ENCODE measurements around the gene SLC28A3. TPM values are rescaled to one million over a fixed set of nuclear protein-coding genes. Genes with fewer than 3 reads are reported as not detected.
"Not testable (repeated sequence)": the region's sequence is repeated elsewhere in the genome, so short reads cannot be mapped to it uniquely, and the experiment has no call there.

Gene SLC28A3, protein sequence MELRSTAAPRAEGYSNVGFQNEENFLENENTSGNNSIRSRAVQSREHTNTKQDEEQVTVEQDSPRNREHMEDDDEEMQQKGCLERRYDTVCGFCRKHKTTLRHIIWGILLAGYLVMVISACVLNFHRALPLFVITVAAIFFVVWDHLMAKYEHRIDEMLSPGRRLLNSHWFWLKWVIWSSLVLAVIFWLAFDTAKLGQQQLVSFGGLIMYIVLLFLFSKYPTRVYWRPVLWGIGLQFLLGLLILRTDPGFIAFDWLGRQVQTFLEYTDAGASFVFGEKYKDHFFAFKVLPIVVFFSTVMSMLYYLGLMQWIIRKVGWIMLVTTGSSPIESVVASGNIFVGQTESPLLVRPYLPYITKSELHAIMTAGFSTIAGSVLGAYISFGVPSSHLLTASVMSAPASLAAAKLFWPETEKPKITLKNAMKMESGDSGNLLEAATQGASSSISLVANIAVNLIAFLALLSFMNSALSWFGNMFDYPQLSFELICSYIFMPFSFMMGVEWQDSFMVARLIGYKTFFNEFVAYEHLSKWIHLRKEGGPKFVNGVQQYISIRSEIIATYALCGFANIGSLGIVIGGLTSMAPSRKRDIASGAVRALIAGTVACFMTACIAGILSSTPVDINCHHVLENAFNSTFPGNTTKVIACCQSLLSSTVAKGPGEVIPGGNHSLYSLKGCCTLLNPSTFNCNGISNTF
- total RNA-seq = 0.59 and 0.72 TPM in 2 replicates

DNA sequence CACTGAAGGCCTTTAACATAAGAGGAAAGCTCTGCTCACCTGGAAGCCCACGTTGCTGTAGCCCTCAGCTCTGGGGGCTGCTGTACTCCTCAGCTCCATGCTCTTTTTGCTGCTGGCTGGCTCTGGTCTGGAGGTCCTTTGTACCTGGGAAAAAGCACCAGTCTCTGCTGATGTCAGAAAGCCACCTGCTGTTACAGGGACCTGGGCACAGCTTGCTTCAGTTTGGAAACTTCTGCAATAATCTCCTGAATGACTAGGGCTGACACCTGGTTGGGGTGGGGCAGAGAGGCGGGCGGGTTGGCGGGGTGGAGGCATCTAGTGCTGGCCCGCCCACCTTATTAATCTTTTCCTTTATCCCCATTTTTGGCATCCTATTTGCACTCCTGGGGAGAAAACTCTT, at the start of gene SLC28A3:
SLC28A3 (minus strand) TSS at position 224 of the 400 bp plus-strand sequence; CDS start at position 99, 125 bp downstream.
- H4K20me1 ChIP-seq (ENCODE audit: insufficient read depth, low read length) = no peaks in the 10 kb centered on the region
- no peak within 1 kb of the TSS for H2AFZ ChIP-seq (ENCODE audit: low read length)
- H3K36me3 ChIP-seq (ENCODE audit: insufficient read depth, low read length) = no peaks in the 10 kb centered on the region
- H3K27me3 ChIP-seq (ENCODE audit: insufficient read depth, low read length) = no peaks in the 10 kb centered on the region
- H3K27ac ChIP-seq (ENCODE audit: low read depth, low read length) = no peak within 1 kb of the TSS
- H3K9me3 ChIP-seq (ENCODE audit: low read depth, low read length) = no peaks in the 10 kb centered on the region
- peaks cover 3% of the 10 kb centered on the region for H3K4me1 ChIP-seq (ENCODE audit: insufficient read depth, low read length)
- TF ChIP-seq, protein P1, sequence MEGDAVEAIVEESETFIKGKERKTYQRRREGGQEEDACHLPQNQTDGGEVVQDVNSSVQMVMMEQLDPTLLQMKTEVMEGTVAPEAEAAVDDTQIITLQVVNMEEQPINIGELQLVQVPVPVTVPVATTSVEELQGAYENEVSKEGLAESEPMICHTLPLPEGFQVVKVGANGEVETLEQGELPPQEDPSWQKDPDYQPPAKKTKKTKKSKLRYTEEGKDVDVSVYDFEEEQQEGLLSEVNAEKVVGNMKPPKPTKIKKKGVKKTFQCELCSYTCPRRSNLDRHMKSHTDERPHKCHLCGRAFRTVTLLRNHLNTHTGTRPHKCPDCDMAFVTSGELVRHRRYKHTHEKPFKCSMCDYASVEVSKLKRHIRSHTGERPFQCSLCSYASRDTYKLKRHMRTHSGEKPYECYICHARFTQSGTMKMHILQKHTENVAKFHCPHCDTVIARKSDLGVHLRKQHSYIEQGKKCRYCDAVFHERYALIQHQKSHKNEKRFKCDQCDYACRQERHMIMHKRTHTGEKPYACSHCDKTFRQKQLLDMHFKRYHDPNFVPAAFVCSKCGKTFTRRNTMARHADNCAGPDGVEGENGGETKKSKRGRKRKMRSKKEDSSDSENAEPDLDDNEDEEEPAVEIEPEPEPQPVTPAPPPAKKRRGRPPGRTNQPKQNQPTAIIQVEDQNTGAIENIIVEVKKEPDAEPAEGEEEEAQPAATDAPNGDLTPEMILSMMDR (IDR thresholded peaks at IDR 0.05; ENCODE audit: extremely low read depth, low read depth, low read length) = no peak
- no peak within 1 kb of the TSS for H3K4me3 ChIP-seq (ENCODE audit: insufficient read depth, low read length)
- H3K4me2 ChIP-seq (ENCODE audit: insufficient read depth, low read length) = no peak within 1 kb of the TSS
- DNase-seq (ENCODE audit: insufficient read length, low spot score, missing footprints) = no peak
- no peaks in the 10 kb centered on the region for H3K79me2 ChIP-seq (ENCODE audit: insufficient read depth, low read length)

DNA sequence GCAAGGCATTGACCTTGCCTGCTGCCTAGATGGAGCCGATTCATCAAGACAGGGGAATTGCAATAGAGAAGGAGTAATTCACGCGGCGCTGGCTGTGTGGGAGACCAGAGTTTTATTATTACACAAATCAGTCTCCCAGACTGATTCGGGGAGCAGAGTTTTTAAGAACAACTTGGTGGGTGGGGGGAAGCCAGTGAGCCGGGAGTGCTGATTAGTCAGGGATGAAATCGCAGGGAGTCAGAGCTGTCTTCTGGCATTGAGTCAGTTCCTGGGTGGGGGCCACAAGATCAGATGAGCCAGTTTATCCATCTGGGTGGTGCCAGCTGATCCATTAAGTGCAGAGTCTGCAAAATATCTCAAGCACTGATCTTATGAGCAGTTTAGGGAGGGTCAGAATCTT, 49.7 kb upstream of the SLC28A3 start:
- H4K20me1 ChIP-seq (ENCODE audit: insufficient read depth, low read length); H3K9me3 ChIP-seq (ENCODE audit: low read depth, low read length); H2AFZ ChIP-seq (ENCODE audit: low read length); H3K27me3 ChIP-seq (ENCODE audit: insufficient read depth, low read length); H3K27ac ChIP-seq (ENCODE audit: low read depth, low read length); H3K79me2 ChIP-seq (ENCODE audit: insufficient read depth, low read length); H3K4me2 ChIP-seq (ENCODE audit: insufficient read depth, low read length); DNase-seq (ENCODE audit: insufficient read length, low spot score, missing footprints); H3K4me3 ChIP-seq (ENCODE audit: insufficient read depth, low read length); H3K36me3 ChIP-seq (ENCODE audit: insufficient read depth, low read length); H3K4me1 ChIP-seq (ENCODE audit: insufficient read depth, low read length): not testable (repeated sequence)

DNA sequence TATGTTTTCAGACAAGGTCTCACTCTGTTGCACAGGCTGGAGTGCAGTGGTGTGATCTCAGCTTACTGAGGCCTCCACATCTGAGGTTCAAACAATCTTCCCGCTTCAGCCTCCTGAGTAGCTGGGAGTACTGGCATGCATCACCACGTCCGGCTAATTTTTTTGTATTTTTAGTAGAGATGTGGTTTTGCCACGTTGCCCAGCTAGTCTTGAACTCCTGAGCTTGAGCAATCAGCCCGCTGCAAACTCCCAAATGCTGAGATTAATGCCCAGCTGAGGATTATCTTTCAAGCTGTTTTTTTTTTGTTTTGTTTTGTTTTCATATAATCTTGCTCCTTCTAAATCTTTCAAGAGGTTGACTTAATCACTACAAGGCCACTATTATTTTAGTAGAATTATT, 47.3 kb upstream of the SLC28A3 start:
- Histone ChIP-seq H3K27me3 (ENCODE audit: insufficient read depth, low read length) (no peaks in the 10 kb centered on the region), H3K9me3 (ENCODE audit: low read depth, low read length) (no peaks in the 10 kb centered on the region), H3K4me3 (ENCODE audit: insufficient read depth, low read length) (no peak overlapping the region), H3K79me2 (ENCODE audit: insufficient read depth, low read length) (no peaks in the 10 kb centered on the region), H3K4me1 (ENCODE audit: insufficient read depth, low read length) (no peaks in the 10 kb centered on the region), H3K4me2 (ENCODE audit: insufficient read depth, low read length) (no peak overlapping the region), H4K20me1 (ENCODE audit: insufficient read depth, low read length) (no peaks in the 10 kb centered on the region), H3K36me3 (ENCODE audit: insufficient read depth, low read length) (no peaks in the 10 kb centered on the region), H2AFZ (ENCODE audit: low read length) (no peak overlapping the region), H3K27ac (ENCODE audit: low read depth, low read length) (no peak overlapping the region)
- DNase-seq (ENCODE audit: insufficient read length, low spot score, missing footprints) = no peak
- TF ChIP-seq, protein P1 (IDR thresholded peaks at IDR 0.05; ENCODE audit: extremely low read depth, low read depth, low read length) = no peak

DNA sequence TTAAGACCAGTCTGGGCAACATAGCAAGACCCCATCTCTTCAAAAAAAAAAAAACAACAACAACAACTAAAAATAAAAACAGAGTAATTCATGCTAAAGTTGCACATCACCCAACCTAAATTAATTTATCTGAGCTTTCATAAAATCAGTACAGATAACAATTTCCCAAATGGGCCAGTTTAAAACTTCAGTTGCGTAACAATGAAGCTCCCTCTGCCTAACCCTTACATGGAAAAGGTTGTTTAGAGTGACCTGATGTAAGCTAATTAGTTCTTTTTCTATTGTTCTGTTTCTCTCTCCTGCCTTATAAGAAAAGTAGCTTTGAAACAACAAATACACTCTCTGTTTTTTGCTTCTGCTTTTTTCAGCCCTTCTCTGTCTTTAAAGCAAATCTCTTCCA, 46.2 kb upstream of the SLC28A3 start:
- no peak for DNase-seq (ENCODE audit: insufficient read length, low spot score, missing footprints)
- no peak overlapping the region for H3K27ac ChIP-seq (ENCODE audit: low read depth, low read length)
- no peak overlapping the region for H3K4me3 ChIP-seq (ENCODE audit: insufficient read depth, low read length)
- H3K4me2 ChIP-seq (ENCODE audit: insufficient read depth, low read length) = no peak overlapping the region
- H3K27me3 ChIP-seq (ENCODE audit: insufficient read depth, low read length) = no peaks in the 10 kb centered on the region
- H3K36me3 ChIP-seq (ENCODE audit: insufficient read depth, low read length) = no peaks in the 10 kb centered on the region
- no peaks in the 10 kb centered on the region for H4K20me1 ChIP-seq (ENCODE audit: insufficient read depth, low read length)
- H3K79me2 ChIP-seq (ENCODE audit: insufficient read depth, low read length) = no peaks in the 10 kb centered on the region
- TF ChIP-seq, protein P1 (IDR thresholded peaks at IDR 0.05; ENCODE audit: extremely low read depth, low read depth, low read length) = no peak
- no peaks in the 10 kb centered on the region for H3K9me3 ChIP-seq (ENCODE audit: low read depth, low read length)
- H2AFZ ChIP-seq (ENCODE audit: low read length) = no peak overlapping the region
- H3K4me1 ChIP-seq (ENCODE audit: insufficient read depth, low read length) = no peaks in the 10 kb centered on the region

All from osteoblast (primary cell).